HG02798 (cell line): ENCODE measurements around the gene DIAPH3.

ENCODE experiments used
- ATAC-seq: cut with Tn5 transposase; IDR thresholded peaks from one replicate; pipeline ENCODE4 v1.9.1; 2021; ENCODE audit warnings: mild to moderate bottlenecking; ENCODE audit not compliant: unreplicated experiment, poor library complexity

DIAPH3 gene

DNA sequence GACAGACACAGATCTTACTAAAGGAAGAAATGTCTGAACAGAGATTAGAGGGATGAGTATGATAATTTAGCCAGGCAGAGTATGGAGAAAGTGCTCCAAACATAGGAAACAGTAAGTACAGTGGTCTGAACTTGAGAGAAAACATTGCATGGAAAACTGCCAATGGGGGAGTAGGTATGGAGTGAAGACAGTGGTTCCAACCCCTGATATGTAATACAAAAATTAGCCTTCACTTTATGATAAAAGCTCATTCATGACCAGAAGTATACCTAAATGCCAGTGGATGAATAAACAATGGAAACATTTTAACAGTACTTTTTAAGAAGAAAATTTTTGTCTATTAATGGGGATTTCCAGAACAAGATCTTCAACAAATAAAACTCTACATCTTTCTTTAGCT is 334.0 kb downstream of the DIAPH3 start:
- no peak for ATAC-seq

GRCh38 chr13:59823486-59823885 is 340.2 kb downstream of the DIAPH3 start:
- no peak for ATAC-seq

GRCh38 chr13:59809564-59809963 is 354.2 kb downstream of the DIAPH3 start:
- ATAC-seq: no peak

- no peak for ATAC-seq
These were observed 356.9 kb downstream of the DIAPH3 start for GRCh38 chr13:59806801-59807200.

- no peak for ATAC-seq
These were observed 362.4 kb downstream of the DIAPH3 start for GRCh38 chr13:59801107-59801880.

DNA sequence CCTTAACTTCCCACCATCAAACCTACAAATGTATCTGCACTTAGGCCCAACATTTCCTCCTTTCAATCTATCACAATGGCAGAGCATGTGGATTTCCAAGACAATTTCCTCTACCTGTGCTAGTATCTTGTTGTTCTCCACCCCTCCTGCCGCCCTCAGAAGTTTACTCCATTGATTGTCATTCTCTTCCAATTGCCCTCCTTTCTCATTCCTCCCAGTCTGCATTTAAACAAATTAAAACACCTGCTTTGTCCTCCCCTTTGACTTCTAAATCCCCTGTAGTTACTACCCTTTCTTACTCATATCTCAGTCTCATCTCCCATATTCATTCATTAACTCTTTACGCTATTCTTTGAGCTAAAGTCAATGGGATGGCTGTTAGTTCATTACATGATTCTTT is 370.6 kb downstream of the DIAPH3 start:
- no peak for ATAC-seq

DNA sequence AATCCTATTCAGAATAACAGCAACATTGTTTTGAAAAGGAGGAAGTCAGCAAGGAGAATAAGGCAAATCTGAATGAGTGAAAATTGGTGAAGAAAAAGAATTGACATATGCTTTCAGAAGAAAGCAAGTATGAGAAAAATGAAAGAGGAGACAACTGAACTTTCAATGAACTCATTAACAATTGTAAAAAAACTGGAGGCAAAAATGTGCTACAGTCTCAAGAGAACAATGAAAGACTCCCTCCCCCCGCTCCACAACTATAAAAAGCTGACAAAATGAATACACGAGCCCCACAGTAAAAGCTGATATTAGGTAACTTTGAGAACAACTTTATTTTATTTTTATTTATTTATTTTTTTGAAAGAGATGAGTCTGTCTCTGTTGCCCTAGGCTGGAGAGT is 373.1 kb downstream of the DIAPH3 start:
- no peak for ATAC-seq

DNA sequence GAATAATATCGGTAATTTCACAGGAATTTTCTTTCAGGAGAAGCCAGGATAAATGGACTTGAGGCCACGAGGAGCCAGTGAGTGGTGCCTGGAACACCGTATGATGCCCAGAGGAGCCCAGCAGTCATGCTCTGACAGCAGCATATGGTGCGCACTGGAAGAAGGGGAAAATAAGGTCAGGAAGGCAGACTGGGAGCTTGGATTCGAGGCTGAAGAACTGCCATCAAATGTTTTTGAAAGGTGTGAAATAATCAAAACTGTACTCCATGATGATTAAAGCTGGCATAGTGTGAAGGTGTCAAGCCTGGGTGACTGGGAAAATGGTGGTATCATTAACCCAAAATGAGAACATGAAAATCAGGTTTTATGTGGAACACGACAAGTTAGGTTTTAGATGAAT is 374.2 kb downstream of the DIAPH3 start:
- ATAC-seq: no peak

- no peak for ATAC-seq
These were observed 376.0 kb downstream of the DIAPH3 start for GRCh38 chr13:59787679-59788078.

DNA sequence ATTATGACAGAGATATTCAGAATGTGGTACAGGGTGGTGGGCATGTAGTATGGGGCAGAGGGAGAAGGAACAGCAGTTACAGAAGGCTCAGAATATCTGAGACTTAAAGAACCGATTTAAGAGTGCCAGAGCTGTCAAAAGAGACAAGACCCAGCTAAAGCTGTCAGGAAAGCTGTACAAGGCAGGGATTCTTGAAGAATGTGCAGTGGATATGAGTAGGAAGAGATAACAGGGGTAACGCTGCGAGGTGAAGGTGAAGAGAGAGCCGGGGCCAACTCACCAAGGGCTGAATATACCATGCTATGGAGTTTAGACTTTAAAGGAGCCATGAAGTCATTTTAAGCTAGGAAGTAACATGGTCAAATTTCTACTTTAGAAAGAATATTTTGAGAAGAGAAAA is 381.0 kb downstream of the DIAPH3 start:
- no peak for ATAC-seq

DNA sequence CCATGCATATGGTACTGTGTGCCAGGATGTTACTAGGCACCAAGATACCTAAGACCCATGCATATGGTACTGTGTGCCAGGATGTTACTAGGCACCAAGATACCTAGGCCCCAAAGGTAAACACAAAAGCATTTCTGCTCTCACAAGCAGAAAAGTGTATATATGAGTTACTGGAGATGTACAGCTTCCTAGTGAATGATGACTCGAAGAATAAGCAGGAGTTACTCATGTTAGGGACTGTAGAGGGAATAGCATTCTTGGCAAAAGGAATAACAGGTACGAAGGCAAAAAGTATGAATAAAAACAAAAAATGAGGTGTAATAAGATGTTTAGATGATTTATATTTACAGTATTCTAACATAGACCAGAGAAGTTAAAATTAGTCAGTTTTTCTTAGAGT is 383.7 kb downstream of the DIAPH3 start:
- ATAC-seq: no peak

DNA sequence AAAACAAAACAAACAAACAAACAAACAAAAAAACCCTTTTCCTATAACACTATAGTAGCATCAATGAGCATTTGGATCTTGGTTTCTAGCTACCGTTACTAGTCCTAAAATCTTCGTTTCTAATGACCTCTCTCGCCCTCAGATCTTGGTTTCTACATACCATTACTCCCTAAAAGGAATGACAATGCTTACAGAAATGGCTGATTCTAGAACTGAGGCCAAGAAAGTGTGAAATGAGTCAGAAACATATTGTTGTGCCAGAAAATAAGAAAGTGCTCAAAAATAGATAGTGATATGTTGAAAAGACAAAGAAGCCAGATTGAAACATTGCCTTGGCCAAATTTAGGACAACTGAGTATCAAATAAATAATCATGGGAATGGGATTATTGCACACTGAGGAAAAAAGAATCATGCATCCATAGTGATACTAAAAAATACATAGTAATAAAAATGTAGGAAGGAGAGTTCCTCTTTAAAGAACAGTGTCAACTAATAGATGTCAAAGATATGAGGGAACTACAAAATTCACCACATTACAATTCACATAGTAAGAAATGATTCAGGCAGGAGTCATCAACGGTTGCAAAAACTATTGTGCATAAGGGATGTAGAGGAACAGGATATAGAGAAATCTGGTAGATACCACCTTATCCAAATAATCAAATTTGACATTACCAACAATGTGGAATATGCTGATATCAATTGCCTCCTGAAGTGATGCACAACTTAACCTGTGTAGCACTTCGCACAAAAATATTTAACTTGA is 386.6 kb downstream of the DIAPH3 start:
- no peak for ATAC-seq

DNA sequence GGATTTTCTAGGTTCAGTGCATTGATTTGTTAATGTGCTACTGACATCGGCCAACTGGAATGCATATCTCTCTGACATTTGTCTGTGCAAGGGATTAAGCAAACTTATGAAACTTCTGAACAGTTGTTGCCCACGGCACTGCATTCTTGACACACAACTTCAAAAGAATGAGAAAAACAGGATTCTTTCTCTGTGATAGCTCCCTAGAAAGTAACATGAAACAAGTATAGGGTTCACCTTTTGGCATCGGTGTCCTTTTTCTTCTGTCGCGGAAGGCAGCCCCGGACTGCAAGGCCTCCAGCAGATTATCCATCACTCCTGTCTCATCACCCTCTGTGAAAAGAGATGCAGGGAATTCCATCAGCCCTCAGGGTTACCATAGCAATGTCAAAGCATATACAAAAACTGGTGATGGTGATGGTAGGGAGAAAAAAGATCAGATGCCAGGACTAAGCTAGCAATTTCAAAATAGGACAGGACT is 389.2 kb downstream of the DIAPH3 start:
- ATAC-seq: no peak

- ATAC-seq: no peak
These were observed 392.5 kb downstream of the DIAPH3 start for GRCh38 chr13:59771272-59771671.

DNA sequence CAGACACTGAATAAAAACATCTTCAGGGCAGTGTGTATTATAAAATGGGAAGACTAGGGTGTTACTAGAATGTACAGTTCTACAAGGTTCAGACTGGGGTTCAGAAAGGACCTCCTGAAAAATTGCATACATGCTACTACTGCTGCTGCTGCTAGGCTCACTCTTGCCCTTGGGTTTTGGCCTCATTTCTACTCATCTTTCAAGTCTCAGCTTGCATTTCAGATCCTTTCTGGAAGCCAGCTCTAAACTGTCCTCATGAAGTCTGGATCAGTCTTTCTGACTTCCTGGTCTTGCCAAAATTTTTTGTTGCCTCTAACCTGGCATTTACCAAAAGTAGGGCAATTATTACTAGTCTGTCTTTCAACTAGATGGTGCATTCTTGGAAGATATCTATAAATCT is 393.3 kb downstream of the DIAPH3 start:
- ATAC-seq: no peak

GRCh38 chr13:59766236-59766635 is 397.5 kb downstream of the DIAPH3 start:
- no peak for ATAC-seq

DNA sequence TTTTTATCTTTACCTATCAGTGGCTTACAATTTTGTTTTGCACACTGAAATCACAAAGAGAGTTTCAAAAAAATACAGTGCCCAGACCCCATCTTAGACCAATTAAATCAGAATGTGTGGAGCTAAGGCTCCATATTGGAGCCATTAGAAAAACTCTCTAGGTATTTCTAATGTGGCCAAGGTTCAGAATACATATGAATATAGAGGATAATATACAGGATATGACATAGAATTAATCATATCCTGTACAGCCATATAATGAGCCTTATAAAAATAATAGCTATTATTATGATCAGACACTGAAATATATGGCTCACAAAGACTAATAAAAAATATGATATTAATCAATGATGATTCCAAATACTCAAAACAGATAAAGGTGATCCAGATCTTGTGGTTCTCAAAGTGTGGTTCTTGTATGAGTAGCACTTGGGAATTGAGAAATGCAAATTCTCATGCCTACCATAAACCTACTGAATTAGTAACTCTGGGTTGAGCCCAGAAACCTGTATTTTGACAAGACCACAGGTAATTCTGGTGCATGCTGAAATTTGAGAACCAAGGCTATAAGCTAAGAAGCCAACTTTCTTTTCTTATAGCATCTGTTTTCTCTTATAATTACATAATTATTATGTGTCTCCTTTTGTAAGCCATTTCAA is 408.0 kb downstream of the DIAPH3 start:
- ATAC-seq: peak; percentile 54

DNA sequence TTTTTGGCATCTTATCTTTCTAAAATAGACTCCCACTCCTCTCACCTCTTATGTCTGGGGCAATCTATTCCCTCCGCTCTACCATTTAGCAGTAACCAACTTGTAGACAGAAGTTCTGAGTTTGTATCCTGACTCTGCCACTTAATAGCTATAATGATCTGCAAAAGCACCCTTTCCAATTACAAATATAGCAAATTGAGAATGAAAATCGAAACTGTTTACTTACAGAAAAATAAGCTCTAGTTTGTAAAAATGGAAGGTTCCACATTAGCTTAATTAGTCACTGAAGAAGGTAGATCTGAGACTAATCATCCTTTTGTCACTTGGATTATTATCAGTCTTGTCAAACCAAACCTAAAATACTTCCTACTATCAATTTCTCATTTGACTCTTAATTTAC is 409.3 kb downstream of the DIAPH3 start:
- ATAC-seq: no peak

DNA sequence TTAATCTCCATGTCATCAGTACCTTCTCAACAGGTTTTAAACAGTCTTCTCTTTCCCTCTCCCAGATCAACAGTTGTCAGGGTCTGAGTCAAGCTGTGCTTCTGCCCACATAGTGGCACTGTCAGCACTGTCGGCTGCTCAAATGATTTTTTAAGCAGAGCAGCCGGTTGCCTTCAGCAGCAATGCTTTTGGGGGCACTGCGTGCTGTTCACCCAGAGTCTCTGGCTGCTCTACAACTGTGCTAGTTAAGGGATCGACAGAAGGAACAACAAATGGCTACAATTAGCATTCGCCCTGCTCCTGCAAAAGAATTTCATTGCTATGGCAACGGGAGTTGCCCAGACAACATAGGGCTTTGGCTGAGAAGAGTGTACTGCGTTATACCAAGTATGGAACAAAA is 412.9 kb downstream of the DIAPH3 start:
- no peak for ATAC-seq

DNA sequence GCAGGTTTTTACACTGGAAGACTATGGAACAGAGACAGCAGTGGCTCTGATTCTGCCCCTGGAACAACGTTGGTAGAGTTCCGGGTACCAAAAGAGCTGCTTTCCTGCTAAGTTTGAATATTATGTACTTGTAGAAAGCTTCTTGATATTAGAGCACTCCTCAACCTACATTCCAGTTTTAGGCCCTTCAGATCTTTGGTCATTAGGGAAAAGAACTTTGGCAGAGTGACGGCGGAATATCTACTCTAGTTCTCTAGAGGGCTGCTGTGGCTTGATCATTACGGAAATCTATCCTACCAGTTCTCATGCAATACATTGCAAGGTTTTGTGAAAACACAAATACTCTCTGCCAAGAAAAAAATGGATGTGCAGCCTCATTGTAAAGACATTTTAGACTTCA is 415.7 kb downstream of the DIAPH3 start:
- ATAC-seq: no peak

DNA sequence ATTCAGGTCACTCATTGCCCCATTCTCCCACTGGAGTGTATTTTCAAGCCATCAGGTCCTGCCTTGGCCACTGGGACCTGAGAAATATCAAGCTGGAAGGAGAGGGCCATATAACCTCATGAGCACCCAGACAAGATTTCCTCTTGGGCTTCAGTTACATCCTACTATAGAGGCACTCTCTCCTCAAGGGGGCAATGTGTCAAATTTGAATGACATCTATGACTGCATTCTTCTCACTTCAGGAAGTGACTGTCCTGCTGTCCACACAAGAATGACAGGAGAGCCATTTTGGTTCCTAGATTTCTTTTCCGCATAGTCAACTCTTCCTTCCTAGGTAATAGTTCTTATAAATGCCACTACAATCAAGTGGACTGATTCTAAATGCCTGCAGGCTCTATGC is 416.2 kb downstream of the DIAPH3 start:
- peak; percentile 30 for ATAC-seq
